ENCODE data around the gene MPZL1. TPM values are rescaled to one million over a fixed set of nuclear protein-coding genes. Genes with fewer than 3 reads are reported as not detected.

Gene MPZL1
- total and polyA plus RNA-seq, 4 experiments from 2014 or later = 5.4 to 15.8 (median 7.9) TPM

DNA sequence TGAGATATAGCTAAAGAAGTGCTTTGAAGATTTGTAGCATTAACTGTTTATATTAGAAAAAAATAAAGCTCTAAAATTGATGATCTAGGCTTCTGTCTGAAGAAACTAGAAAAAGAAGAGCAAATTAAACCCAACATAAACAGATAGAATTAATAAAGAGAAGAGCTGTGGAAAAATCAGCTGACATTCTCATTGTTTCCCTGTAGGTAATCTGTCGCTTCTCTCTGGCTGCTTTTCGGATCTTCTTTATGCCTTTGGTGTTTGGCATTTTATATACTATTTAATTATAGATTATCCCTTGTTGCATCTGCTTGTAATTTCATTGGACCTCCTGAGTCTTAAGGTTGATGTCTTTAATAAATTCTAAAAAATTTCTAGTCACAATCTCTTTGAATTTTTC lies 59.8 kb downstream of the MPZL1 start:
- ChIA-PET CTCF (ENCODE audit: partially characterized antibody) (interaction anchor here (1.3 kb wide), 1 partner anchor 22 kb away, joined by 3 read pairs; no protein-coding TSS in a partner anchor), POLR2A (ENCODE audit: partially characterized antibody) (no interaction called here)
- Mint-ChIP-seq H3K27me3 (no peaks in the 10 kb centered on the region), H3K36me3 (peaks cover 4 to 19% of the 10 kb centered on the region in 2 donors), H3K9me3 (peaks cover 0 to 8% (median under 1%) of the 10 kb centered on the region in 8 donors), H3K4me1 (no peaks in the 10 kb centered on the region), H3K27ac (no peak overlapping the region), H3K4me3 (no peak overlapping the region)
- no peaks in the 10 kb centered on the region for H3K36me3 ChIP-seq (ENCODE audit: insufficient read depth, low read length)
- DNase-seq = no peak
- H3K9me3 ChIP-seq (ENCODE audit: control insufficient read depth in 1 of 2, low read length in 2 of 2) = no peaks in the 10 kb centered on the region
- no peaks in the 10 kb centered on the region for H3K4me1 ChIP-seq (ENCODE audit: insufficient read depth, low read length)
- no peak overlapping the region for H3K4me3 ChIP-seq (ENCODE audit: low read length in 2 of 2)
- intact Hi-C loops (cut with micrococcal nuclease) = no loop called here
- H3K27ac ChIP-seq (ENCODE audit: low read depth, low read length) = no peak overlapping the region
- H3K27me3 ChIP-seq (ENCODE audit: insufficient read depth, low read length) = no peaks in the 10 kb centered on the region

DNA sequence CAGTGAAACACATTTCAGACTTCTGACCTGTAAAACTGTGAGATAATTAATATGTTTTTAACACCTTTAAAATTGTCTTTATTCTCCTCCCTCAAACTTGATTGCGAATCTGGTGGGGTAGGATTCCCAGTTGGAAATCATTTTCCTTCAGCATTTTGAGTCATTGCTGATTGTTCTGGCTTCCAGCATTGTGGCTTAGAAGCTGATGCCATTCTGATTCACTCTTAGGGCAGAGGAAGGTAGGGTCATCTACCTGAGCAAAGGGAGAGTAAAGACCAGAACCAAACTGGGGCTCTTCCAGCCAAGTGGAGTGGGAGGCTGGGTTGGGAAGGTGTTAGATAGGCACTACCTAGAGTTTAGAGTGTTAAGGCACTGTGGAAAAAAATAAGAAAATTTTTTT lies 61.2 kb downstream of the MPZL1 start:
- no peaks in the 10 kb centered on the region for H3K36me3 ChIP-seq (ENCODE audit: insufficient read depth, low read length)
- no peaks in the 10 kb centered on the region for H3K27me3 Mint-ChIP-seq
- intact Hi-C loops (cut with micrococcal nuclease) = no loop called here
- H3K36me3 Mint-ChIP-seq = peaks cover 7 to 19% of the 10 kb centered on the region in 2 donors
- no peaks in the 10 kb centered on the region for H3K27me3 ChIP-seq (ENCODE audit: insufficient read depth, low read length)
- peaks cover 0 to 8% (median under 1%) of the 10 kb centered on the region in 8 donors for H3K9me3 Mint-ChIP-seq
- no peak overlapping the region for H3K27ac ChIP-seq (ENCODE audit: low read depth, low read length)
- no peak overlapping the region for H3K4me3 Mint-ChIP-seq
- H3K9me3 ChIP-seq (ENCODE audit: control insufficient read depth in 1 of 2, low read length in 2 of 2) = no peaks in the 10 kb centered on the region
- CTCF ChIA-PET (ENCODE audit: partially characterized antibody) = no interaction called here
- H3K4me1 ChIP-seq (ENCODE audit: insufficient read depth, low read length) = no peaks in the 10 kb centered on the region
- H3K27ac Mint-ChIP-seq = no peak overlapping the region
- DNase-seq = no peak
- H3K4me3 ChIP-seq (ENCODE audit: low read length in 2 of 2) = no peak overlapping the region
- H3K4me1 Mint-ChIP-seq = no peaks in the 10 kb centered on the region
- POLR2A ChIA-PET (ENCODE audit: partially characterized antibody) = no interaction called here

DNA sequence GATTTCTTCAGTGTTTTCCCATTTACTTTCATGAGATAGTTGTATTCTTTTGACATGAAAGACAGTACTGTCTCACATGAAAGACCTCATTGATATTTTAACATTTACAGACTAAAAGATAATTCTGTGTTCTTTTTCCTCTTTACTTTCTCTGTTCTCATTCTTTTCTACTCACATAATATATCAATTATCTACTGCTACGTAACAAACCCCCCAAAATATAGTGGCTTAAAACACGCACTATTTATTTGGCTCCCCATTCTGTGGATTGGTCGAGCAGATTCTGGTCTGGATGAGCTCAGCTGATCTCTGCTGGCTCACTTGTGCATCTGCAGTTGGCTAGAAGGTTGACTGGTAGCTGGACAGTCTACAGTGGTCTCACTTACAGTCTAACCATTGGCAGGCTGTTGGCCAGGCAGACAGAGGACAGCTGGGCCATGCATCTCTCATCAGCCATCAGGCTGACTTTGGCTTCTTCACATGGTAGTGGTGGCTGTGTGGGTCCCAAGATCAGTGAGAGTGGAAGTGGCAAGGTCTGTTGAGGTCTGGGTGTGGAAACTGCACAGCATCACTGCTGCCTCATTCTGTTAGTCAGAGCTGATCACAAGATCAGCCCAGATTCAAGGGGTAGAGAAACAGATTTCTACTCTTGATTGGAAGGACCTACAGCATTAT lies 63.2 kb downstream of the MPZL1 start:
- peak overlapping the region in 2 of 7 donors; percentile 10 to 25 for H3K27ac Mint-ChIP-seq
- ChIA-PET POLR2A (ENCODE audit: partially characterized antibody) (no interaction called here), CTCF (ENCODE audit: partially characterized antibody) (interaction anchor here (0.6 kb wide), 1 partner anchor 13 kb away, joined by 3 read pairs; no protein-coding TSS in a partner anchor)
- intact Hi-C loops (cut with micrococcal nuclease) = no loop called here
- no peaks in the 10 kb centered on the region for H3K4me1 Mint-ChIP-seq
- Histone ChIP-seq H3K27ac (ENCODE audit: low read depth, low read length) (no peak overlapping the region), H3K4me1 (ENCODE audit: insufficient read depth, low read length) (no peaks in the 10 kb centered on the region), H3K36me3 (ENCODE audit: insufficient read depth, low read length) (no peaks in the 10 kb centered on the region), H3K4me3 (ENCODE audit: low read length in 2 of 2) (no peak overlapping the region), H3K9me3 (ENCODE audit: control insufficient read depth in 1 of 2, low read length in 2 of 2) (no peaks in the 10 kb centered on the region), H3K27me3 (ENCODE audit: insufficient read depth, low read length) (no peaks in the 10 kb centered on the region)
- no peak for DNase-seq
- no peaks in the 10 kb centered on the region for H3K27me3 Mint-ChIP-seq
- peaks cover 0 to 6% (median 0%) of the 10 kb centered on the region in 8 donors for H3K9me3 Mint-ChIP-seq
- no peak overlapping the region for H3K4me3 Mint-ChIP-seq
- H3K36me3 Mint-ChIP-seq = peaks cover 4 to 11% of the 10 kb centered on the region in 2 donors

DNA sequence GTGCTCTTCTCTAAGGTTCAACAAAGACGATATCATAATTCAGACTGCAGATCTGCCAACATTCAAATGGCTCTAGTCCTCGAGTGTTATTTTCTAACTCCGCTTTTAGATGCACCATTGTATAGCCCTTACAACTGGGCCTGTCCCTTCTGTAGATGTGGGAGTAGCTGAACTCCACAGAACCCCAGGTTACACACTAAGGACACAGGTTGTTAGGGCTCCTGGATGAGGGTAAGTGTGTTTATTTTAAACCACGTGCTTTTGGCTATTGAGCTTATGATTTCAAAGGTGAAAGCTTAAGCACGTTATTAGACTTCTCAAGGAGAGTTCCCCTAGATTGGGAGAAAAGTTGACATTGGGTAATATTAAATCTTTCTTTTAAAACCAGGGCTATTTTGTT lies 64.7 kb downstream of the MPZL1 start:
- Histone ChIP-seq H3K27ac (ENCODE audit: low read depth, low read length) (no peak overlapping the region), H3K36me3 (ENCODE audit: insufficient read depth, low read length) (no peaks in the 10 kb centered on the region), H3K4me1 (ENCODE audit: insufficient read depth, low read length) (no peaks in the 10 kb centered on the region), H3K27me3 (ENCODE audit: insufficient read depth, low read length) (no peaks in the 10 kb centered on the region), H3K4me3 (ENCODE audit: low read length in 2 of 2) (no peak overlapping the region), H3K9me3 (ENCODE audit: control insufficient read depth in 1 of 2, low read length in 2 of 2) (no peaks in the 10 kb centered on the region)
- Mint-ChIP-seq H3K4me3 (no peak overlapping the region), H3K36me3 (peaks cover 4 to 5% of the 10 kb centered on the region in 2 donors), H3K9me3 (peaks cover 0 to 4% (median 0%) of the 10 kb centered on the region in 8 donors), H3K27me3 (no peaks in the 10 kb centered on the region), H3K4me1 (no peaks in the 10 kb centered on the region), H3K27ac (no peak overlapping the region)
- ChIA-PET POLR2A (ENCODE audit: partially characterized antibody) (no interaction called here), CTCF (ENCODE audit: partially characterized antibody) (interaction anchor here (1.3 kb wide), 1 partner anchor 11 kb away, joined by 6 read pairs; no protein-coding TSS in a partner anchor)
- no peak for DNase-seq
- intact Hi-C loops (cut with micrococcal nuclease) = no loop called here

DNA sequence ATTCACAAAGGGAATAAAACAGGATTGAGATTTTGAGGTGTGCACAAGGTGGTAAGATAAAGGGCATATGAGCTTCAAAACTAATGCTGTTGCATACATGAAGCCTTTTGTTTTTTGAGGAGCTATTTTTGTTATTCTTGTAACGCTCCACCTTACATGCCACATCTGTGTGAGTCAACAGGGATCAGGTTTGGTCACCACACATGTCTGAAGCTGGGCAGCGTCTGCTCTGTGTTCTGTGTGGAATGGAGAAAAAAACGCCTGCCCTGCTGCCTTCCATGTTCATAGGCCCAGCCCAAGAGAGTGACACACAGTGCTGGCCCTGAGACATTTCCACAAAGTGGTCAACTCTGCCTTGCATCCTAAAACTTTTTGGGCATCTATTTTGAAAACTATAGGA lies 67.7 kb downstream of the MPZL1 start:
- ChIA-PET CTCF (ENCODE audit: partially characterized antibody) (interaction anchor here (1.4 to 3.5 kb wide), 3 partner anchors 9 to 13 kb away, joined by 3 to 14 read pairs (median 4); no protein-coding TSS in a partner anchor), POLR2A (ENCODE audit: partially characterized antibody) (no interaction called here)
- H3K4me3 ChIP-seq (ENCODE audit: low read length in 2 of 2) = no peak overlapping the region
- no peak overlapping the region for H3K4me3 Mint-ChIP-seq
- H3K36me3 ChIP-seq (ENCODE audit: insufficient read depth, low read length) = no peaks in the 10 kb centered on the region
- no peaks in the 10 kb centered on the region for H3K4me1 Mint-ChIP-seq
- no peak overlapping the region for H3K27ac ChIP-seq (ENCODE audit: low read depth, low read length)
- no peak overlapping the region for H3K27ac Mint-ChIP-seq
- intact Hi-C loops (cut with micrococcal nuclease) = no loop called here
- no peaks in the 10 kb centered on the region for H3K27me3 Mint-ChIP-seq
- no peaks in the 10 kb centered on the region for H3K27me3 ChIP-seq (ENCODE audit: insufficient read depth, low read length)
- peaks cover 4 to 5% of the 10 kb centered on the region in 2 donors for H3K36me3 Mint-ChIP-seq
- DNase-seq = no peak
- H3K9me3 Mint-ChIP-seq = no peaks in the 10 kb centered on the region
- H3K4me1 ChIP-seq (ENCODE audit: insufficient read depth, low read length) = no peaks in the 10 kb centered on the region
- H3K9me3 ChIP-seq (ENCODE audit: control insufficient read depth in 1 of 2, low read length in 2 of 2) = no peaks in the 10 kb centered on the region

DNA sequence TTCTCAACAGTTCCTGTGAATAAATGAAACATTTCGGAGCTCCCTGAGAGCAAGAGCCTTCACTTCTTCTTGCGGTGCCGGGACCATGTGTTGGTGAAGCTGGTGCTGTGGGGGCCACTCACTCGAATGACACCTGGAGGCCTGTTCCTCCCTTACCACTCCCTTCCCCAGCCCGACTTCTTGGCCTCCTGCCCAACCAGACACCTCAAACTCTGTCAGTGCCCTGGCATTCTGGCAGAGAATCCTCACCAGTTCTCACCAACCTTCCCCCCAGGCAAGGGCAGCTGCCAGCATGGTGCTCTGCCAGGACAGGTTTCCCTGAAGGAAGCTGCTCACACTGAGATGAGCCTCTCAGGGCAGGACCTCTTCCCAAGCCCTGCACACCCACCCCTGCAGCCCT lies 68.3 kb downstream of the MPZL1 start:
- no peaks in the 10 kb centered on the region for H3K9me3 Mint-ChIP-seq
- Histone ChIP-seq H3K27ac (ENCODE audit: low read depth, low read length) (no peak overlapping the region), H3K27me3 (ENCODE audit: insufficient read depth, low read length) (no peaks in the 10 kb centered on the region), H3K36me3 (ENCODE audit: insufficient read depth, low read length) (no peaks in the 10 kb centered on the region), H3K9me3 (ENCODE audit: control insufficient read depth in 1 of 2, low read length in 2 of 2) (no peaks in the 10 kb centered on the region), H3K4me1 (ENCODE audit: insufficient read depth, low read length) (no peaks in the 10 kb centered on the region), H3K4me3 (ENCODE audit: low read length in 2 of 2) (no peak overlapping the region)
- CTCF ChIA-PET (ENCODE audit: partially characterized antibody) = interaction anchor here (3.5 kb wide), 1 partner anchor 11 kb away, joined by 14 read pairs; no protein-coding TSS in a partner anchor
- peaks cover 4 to 5% of the 10 kb centered on the region in 2 donors for H3K36me3 Mint-ChIP-seq
- peak overlapping the region in 1 of 7 donors; percentile 62 for H3K27ac Mint-ChIP-seq
- intact Hi-C loops (cut with micrococcal nuclease) = no loop called here
- POLR2A ChIA-PET (ENCODE audit: partially characterized antibody) = no interaction called here
- H3K4me1 Mint-ChIP-seq = no peaks in the 10 kb centered on the region
- H3K4me3 Mint-ChIP-seq = no peak overlapping the region
- H3K27me3 Mint-ChIP-seq = no peaks in the 10 kb centered on the region
- no peak for DNase-seq

DNA sequence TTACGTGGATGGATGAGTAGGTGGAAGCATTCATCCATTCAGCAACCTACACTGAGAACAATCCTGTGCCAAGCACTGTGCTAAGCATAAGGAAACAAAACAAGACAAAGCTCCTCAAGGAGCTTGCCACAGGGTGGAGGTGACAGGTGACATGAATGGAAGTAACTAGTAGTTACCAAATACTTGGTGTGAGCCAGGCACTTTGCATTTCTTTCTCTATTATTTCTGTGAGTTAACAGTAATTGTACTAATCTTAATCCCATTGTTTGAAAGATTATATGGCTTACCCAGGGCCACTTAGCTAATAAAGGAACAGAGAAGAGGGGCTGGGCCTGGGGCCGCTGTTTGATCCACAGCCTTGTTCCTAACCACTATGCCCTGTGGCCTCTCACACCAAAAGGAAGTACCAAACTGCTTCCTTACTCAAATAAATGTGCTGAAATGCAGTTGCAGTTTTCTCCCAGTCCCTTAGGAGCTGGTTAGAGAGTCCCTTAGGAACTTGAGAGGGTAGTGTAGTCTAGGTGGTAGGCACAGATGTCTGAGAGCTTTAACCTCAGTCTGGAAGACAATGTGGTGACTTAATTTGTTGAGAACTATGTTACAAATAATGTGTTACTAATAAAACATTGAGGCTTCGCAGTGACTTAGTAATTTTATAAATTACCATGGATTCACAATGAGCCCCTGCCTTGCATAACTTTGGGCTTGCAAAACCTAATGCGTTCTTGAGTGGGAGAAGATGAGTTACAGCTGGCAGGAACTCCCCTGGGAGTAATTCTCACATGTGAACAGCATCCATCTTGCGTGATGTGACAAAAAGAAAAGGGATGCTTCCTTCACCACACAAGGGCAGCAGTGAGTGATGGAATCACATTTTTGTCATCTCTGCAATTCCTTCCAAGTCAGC lies 69.8 kb downstream of the MPZL1 start:
- Mint-ChIP-seq H3K27ac (no peak overlapping the region), H3K36me3 (peaks cover 4 to 5% of the 10 kb centered on the region in 2 donors), H3K4me1 (no peaks in the 10 kb centered on the region), H3K27me3 (no peaks in the 10 kb centered on the region), H3K9me3 (no peaks in the 10 kb centered on the region), H3K4me3 (no peak overlapping the region)
- H3K27ac ChIP-seq (ENCODE audit: low read depth, low read length) = no peak overlapping the region
- DNase-seq = no peak
- H3K4me1 ChIP-seq (ENCODE audit: insufficient read depth, low read length) = no peaks in the 10 kb centered on the region
- intact Hi-C loops (cut with micrococcal nuclease) = no loop called here
- no peaks in the 10 kb centered on the region for H3K9me3 ChIP-seq (ENCODE audit: control insufficient read depth in 1 of 2, low read length in 2 of 2)
- H3K36me3 ChIP-seq (ENCODE audit: insufficient read depth, low read length) = no peaks in the 10 kb centered on the region
- ChIA-PET POLR2A (ENCODE audit: partially characterized antibody) (no interaction called here), CTCF (ENCODE audit: partially characterized antibody) (interaction anchor here (3.5 kb wide), 1 partner anchor 9 kb away, joined by 14 read pairs; no protein-coding TSS in a partner anchor)
- no peaks in the 10 kb centered on the region for H3K27me3 ChIP-seq (ENCODE audit: insufficient read depth, low read length)
- no peak overlapping the region for H3K4me3 ChIP-seq (ENCODE audit: low read length in 2 of 2)
